ENCODE data around the gene ZNF800.
"Not testable (repeated sequence)": the region's sequence is repeated elsewhere in the genome, so short reads cannot be mapped to it uniquely, and the experiment has no call there.

The ZNF800 gene

GRCh38 chr7:127396184-127396583 is 3.7 kb upstream of the ZNF800 start:
- Histone ChIP-seq H3K18ac (ENCODE audit: low read depth in 1 of 2, low read length in 2 of 2) (no peak overlapping the region), H3K14ac (ENCODE audit: low read length in 2 of 2) (no peak overlapping the region), H3K4ac (ENCODE audit: low read depth in 1 of 2, low read length in 2 of 2) (no peak overlapping the region), H3K27ac (ENCODE audit: low read length, poor library complexity, severe bottlenecking) (no peak overlapping the region), H3K27me3 (ENCODE audit: control insufficient read depth in 1 of 2, insufficient read depth in 1 of 2, low read length in 2 of 2) (peaks cover 7% of the 10 kb centered on the region in 2 experiments), H2AK5ac (ENCODE audit: low read length, severe bottlenecking) (no peak overlapping the region), H3K79me1 (replicated peaks; ENCODE audit: low read length, poor library complexity, severe bottlenecking) (peaks cover 1% of the 10 kb centered on the region), H3K23ac (ENCODE audit: low read length in 2 of 2) (peak overlapping the region in 1 of 2 experiments; percentile 59), H2BK12ac (ENCODE audit: low read length in 2 of 2) (no peak overlapping the region), H2BK120ac (ENCODE audit: low read depth, low read length) (no peak overlapping the region), H3K9me3 (ENCODE audit: control insufficient read depth, low read length) (no peaks in the 10 kb centered on the region), H2BK15ac (ENCODE audit: low read depth, poor library complexity, severe bottlenecking) (no peak overlapping the region), H3K4me3 (ENCODE audit: insufficient read depth in 1 of 2, low read depth in 1 of 2, low read length in 2 of 2) (no peak overlapping the region), H2AFZ (ENCODE audit: low read depth, low read length) (no peak overlapping the region), H3K4me2 (ENCODE audit: low read length, poor library complexity, severe bottlenecking) (no peak overlapping the region), H3K4me1 (ENCODE audit: control insufficient read depth, insufficient read depth, low read depth, low read length) (peaks cover 5% of the 10 kb centered on the region), H3K36me3 (ENCODE audit: control insufficient read depth in 1 of 2, insufficient read depth in 2 of 2, low read depth in 1 of 2, low read length in 2 of 2) (no peaks in the 10 kb centered on the region), H3K9ac (ENCODE audit: low read length) (no peak overlapping the region), H4K91ac (ENCODE audit: low read length) (no peak overlapping the region), H4K8ac (ENCODE audit: low read length) (no peak overlapping the region), H2BK5ac (ENCODE audit: low read depth, low read length, poor library complexity, severe bottlenecking) (no peak overlapping the region)
- peak; percentile 45 for DNase-seq
- 20% methylated on average over 1 of the region's 1 CpG for WGBS

DNA sequence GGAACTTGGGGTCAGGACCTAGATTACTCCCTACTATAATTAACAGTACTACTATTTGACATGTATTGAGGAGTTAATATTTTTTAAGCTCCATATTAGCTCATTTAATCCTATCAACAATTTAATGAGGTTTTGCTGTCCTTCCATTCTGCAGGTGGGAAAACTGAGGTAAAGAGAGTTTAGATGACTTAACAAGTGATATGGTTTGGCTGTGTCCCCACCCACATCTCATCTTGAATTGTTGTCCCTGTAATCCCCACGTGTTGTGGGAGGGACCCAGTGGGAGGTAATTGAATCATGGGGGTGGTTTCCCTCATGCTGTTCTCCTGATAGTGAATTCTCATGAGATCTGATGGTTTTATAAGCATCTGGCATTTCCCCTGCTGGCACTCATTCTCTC is 2.6 kb upstream of the ZNF800 start:
- H2AFZ ChIP-seq (ENCODE audit: low read depth, low read length); H3K36me3 ChIP-seq (ENCODE audit: control insufficient read depth in 1 of 2, insufficient read depth in 2 of 2, low read depth in 1 of 2, low read length in 2 of 2); H4K91ac ChIP-seq (ENCODE audit: low read length); H3K9ac ChIP-seq (ENCODE audit: low read length); H3K4me1 ChIP-seq (ENCODE audit: control insufficient read depth, insufficient read depth, low read depth, low read length); H3K27ac ChIP-seq (ENCODE audit: low read length, poor library complexity, severe bottlenecking); H2BK12ac ChIP-seq (ENCODE audit: low read length in 2 of 2); H3K18ac ChIP-seq (ENCODE audit: low read depth in 1 of 2, low read length in 2 of 2); H2BK5ac ChIP-seq (ENCODE audit: low read depth, low read length, poor library complexity, severe bottlenecking); H3K9me3 ChIP-seq (ENCODE audit: control insufficient read depth, low read length); H3K4me3 ChIP-seq (ENCODE audit: insufficient read depth in 1 of 2, low read depth in 1 of 2, low read length in 2 of 2); H4K8ac ChIP-seq (ENCODE audit: low read length); H3K79me1 ChIP-seq (replicated peaks; ENCODE audit: low read length, poor library complexity, severe bottlenecking); H3K4ac ChIP-seq (ENCODE audit: low read depth in 1 of 2, low read length in 2 of 2); H2AK5ac ChIP-seq (ENCODE audit: low read length, severe bottlenecking); H3K27me3 ChIP-seq (ENCODE audit: control insufficient read depth in 1 of 2, insufficient read depth in 1 of 2, low read length in 2 of 2); H3K14ac ChIP-seq (ENCODE audit: low read length in 2 of 2); H3K4me2 ChIP-seq (ENCODE audit: low read length, poor library complexity, severe bottlenecking); H2BK120ac ChIP-seq (ENCODE audit: low read depth, low read length); H3K23ac ChIP-seq (ENCODE audit: low read length in 2 of 2); H2BK15ac ChIP-seq (ENCODE audit: low read depth, poor library complexity, severe bottlenecking); DNase-seq: not testable (repeated sequence)
- WGBS, result 0% methylated on average over 1 of the region's 1 CpG

DNA sequence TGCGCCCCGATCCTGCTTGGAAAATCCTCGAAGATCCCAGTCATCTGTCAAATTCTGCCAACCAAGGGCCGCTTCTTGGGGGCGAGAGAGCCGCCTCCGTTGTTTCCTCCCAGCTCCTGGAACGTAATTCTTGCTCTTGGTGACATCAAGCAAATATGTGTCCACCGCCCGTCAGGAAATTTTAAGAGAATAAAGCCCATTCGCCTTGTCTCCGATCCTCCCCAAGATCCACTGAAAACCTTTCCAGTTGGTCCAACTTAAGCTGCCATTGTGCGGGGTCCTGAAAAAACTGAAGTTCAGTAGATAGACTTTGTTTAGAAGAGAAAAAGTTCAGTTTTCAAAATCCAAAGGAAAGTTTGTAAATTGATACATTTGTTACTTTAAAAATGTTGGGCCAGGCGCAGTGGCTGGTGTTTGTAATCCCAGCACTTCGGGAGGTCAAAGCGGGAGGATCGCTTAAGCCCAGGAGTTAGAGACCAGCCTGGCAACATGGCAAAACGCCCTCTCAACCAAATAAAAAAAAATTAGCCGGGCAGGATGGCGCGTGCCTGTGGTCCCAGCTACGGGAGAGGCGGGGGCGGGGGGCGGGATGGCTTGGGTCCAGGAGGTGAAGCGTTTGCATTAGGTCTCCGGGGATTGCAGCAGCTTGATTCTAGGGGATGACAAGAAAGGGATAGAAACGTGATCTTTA is 1.0 kb upstream of the ZNF800 start:
- H3K14ac ChIP-seq (ENCODE audit: low read length in 2 of 2), result no peak overlapping the region
- WGBS, result 21% methylated on average over 24 of the region's 28 CpGs
- H3K9ac ChIP-seq (ENCODE audit: low read length), result peak overlapping the region; percentile 98
- no peak overlapping the region for H4K91ac ChIP-seq (ENCODE audit: low read length)
- peak; percentile 18 for DNase-seq
- H3K27ac ChIP-seq (ENCODE audit: low read length, poor library complexity, severe bottlenecking), result peak overlapping the region; percentile 71
- H2AK5ac ChIP-seq (ENCODE audit: low read length, severe bottlenecking), result no peak overlapping the region
- H2BK120ac ChIP-seq (ENCODE audit: low read depth, low read length), result no peak overlapping the region
- H3K27me3 ChIP-seq (ENCODE audit: control insufficient read depth in 1 of 2, insufficient read depth in 1 of 2, low read length in 2 of 2), result peaks cover 0 to 4% of the 10 kb centered on the region in 2 experiments
- no peak overlapping the region for H2BK12ac ChIP-seq (ENCODE audit: low read length in 2 of 2)
- H2BK15ac ChIP-seq (ENCODE audit: low read depth, poor library complexity, severe bottlenecking), result no peak overlapping the region
- peak overlapping the region; percentile 98 for H3K4me2 ChIP-seq (ENCODE audit: low read length, poor library complexity, severe bottlenecking)
- no peak overlapping the region for H2AFZ ChIP-seq (ENCODE audit: low read depth, low read length)
- no peak overlapping the region for H2BK5ac ChIP-seq (ENCODE audit: low read depth, low read length, poor library complexity, severe bottlenecking)
- no peak overlapping the region for H3K18ac ChIP-seq (ENCODE audit: low read depth in 1 of 2, low read length in 2 of 2)
- peak overlapping the region; percentile 81 for H4K8ac ChIP-seq (ENCODE audit: low read length)
- H3K4me1 ChIP-seq (ENCODE audit: control insufficient read depth, insufficient read depth, low read depth, low read length), result peaks cover 5% of the 10 kb centered on the region
- H3K4me3 ChIP-seq (ENCODE audit: insufficient read depth in 1 of 2, low read depth in 1 of 2, low read length in 2 of 2), result peak overlapping the region; percentile 87 to 92
- H3K23ac ChIP-seq (ENCODE audit: low read length in 2 of 2), result no peak overlapping the region
- no peaks in the 10 kb centered on the region for H3K9me3 ChIP-seq (ENCODE audit: control insufficient read depth, low read length)
- H3K79me1 ChIP-seq (replicated peaks; ENCODE audit: low read length, poor library complexity, severe bottlenecking), result peaks cover 1% of the 10 kb centered on the region
- peaks cover 0 to 21% of the 10 kb centered on the region in 2 experiments for H3K36me3 ChIP-seq (ENCODE audit: control insufficient read depth in 1 of 2, insufficient read depth in 2 of 2, low read depth in 1 of 2, low read length in 2 of 2)
- no peak overlapping the region for H3K4ac ChIP-seq (ENCODE audit: low read depth in 1 of 2, low read length in 2 of 2)

GRCh38 chr7:127392182-127392565 is 334 bp downstream of the ZNF800 start:
- Histone ChIP-seq H3K4me1 (ENCODE audit: control insufficient read depth, insufficient read depth, low read depth, low read length) (peaks cover 5% of the 10 kb centered on the region), H4K8ac (ENCODE audit: low read length) (peak overlapping the region; percentile 96)
- WGBS, result under 1% methylated on average over 34 of the region's 48 CpGs

More at GRCh38 chr7:127392182-127392565, 334 bp downstream of the ZNF800 start:
- Histone ChIP-seq H3K18ac (ENCODE audit: low read depth in 1 of 2, low read length in 2 of 2) (peak overlapping the region; percentile 79), H3K79me1 (replicated peaks; ENCODE audit: low read length, poor library complexity, severe bottlenecking) (peaks cover 1% of the 10 kb centered on the region), H2BK15ac (ENCODE audit: low read depth, poor library complexity, severe bottlenecking) (peak overlapping the region; percentile 97), H3K27ac (ENCODE audit: low read length, poor library complexity, severe bottlenecking) (peak overlapping the region; percentile 80), H3K9me3 (ENCODE audit: control insufficient read depth, low read length) (no peaks in the 10 kb centered on the region), H4K91ac (ENCODE audit: low read length) (peak overlapping the region; percentile 75), H2BK120ac (ENCODE audit: low read depth, low read length) (peak overlapping the region; percentile 34), H3K36me3 (ENCODE audit: control insufficient read depth in 1 of 2, insufficient read depth in 2 of 2, low read depth in 1 of 2, low read length in 2 of 2) (peaks cover 2 to 31% of the 10 kb centered on the region in 2 experiments), H3K14ac (ENCODE audit: low read length in 2 of 2) (peak overlapping the region; percentile 44 to 59), H3K4me3 (ENCODE audit: insufficient read depth in 1 of 2, low read depth in 1 of 2, low read length in 2 of 2) (peak overlapping the region; percentile 87 to 92), H2BK12ac (ENCODE audit: low read length in 2 of 2) (no peak overlapping the region), H2AK5ac (ENCODE audit: low read length, severe bottlenecking) (no peak overlapping the region), H2BK5ac (ENCODE audit: low read depth, low read length, poor library complexity, severe bottlenecking) (peak overlapping the region; percentile 44), H2AFZ (ENCODE audit: low read depth, low read length) (peak overlapping the region; percentile 95), H3K23ac (ENCODE audit: low read length in 2 of 2) (peak overlapping the region; percentile 34 to 73), H3K27me3 (ENCODE audit: control insufficient read depth in 1 of 2, insufficient read depth in 1 of 2, low read length in 2 of 2) (no peaks in the 10 kb centered on the region), H3K4me2 (ENCODE audit: low read length, poor library complexity, severe bottlenecking) (peak overlapping the region; percentile 84), H3K9ac (ENCODE audit: low read length) (peak overlapping the region; percentile 98), H3K4ac (ENCODE audit: low read depth in 1 of 2, low read length in 2 of 2) (peak overlapping the region; percentile 81)
- DNase-seq, result peak; percentile 70
